Astrocyte (in vitro differentiated cells and primary cell): ENCODE measurements around the gene EBF4.
A peak's percentile ranks its signal among the peaks of the same experiment; 100 is the strongest.

Source experiments
- EZH2 ChIP-seq: IDR thresholded peaks from 2 replicates; pipeline ENCODE4 v1.6.1; 2012; ENCODE audit warnings: mild to moderate bottlenecking, low read length, inconsistent platforms; ENCODE audit not compliant: insufficient read depth
- TF ChIP-seq, protein P1 (sequence below): IDR thresholded peaks from 2 replicates; pipeline ENCODE4 v1.5.1; 2011; ENCODE audit warnings: low read depth, mild to moderate bottlenecking, inconsistent platforms, low read length, moderate library complexity; ENCODE audit not compliant: insufficient read depth

DNA sequence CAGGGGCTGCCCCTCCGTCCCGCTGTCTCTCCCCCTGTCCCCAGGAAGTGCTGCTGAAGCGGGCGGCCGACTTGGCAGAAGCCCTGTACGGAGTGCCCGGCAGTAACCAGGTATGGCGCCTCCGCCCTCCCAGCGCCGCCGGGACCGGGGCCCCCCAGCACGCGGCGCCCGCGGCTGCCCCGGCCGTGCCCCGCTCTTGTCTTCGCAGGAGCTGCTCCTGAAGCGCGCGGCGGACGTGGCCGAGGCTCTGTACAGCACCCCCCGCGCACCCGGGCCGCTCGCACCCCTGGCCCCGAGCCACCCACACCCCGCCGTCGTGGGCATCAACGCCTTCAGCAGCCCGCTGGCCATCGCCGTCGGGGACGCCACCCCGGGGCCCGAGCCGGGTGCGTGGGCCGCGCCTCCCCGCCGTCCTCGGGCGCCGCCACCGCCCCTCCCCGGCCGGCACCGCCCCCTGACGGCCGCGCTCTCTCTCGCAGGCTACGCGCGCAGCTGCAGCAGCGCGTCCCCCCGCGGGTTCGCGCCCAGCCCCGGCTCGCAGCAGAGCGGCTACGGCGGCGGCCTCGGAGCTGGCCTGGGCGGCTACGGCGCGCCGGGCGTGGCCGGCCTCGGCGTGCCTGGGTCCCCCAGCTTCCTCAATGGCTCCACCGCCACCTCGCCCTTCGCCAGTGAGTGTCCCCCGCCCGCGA is 59.4 kb downstream of the EBF4 start:
- TF ChIP-seq, protein P1, sequence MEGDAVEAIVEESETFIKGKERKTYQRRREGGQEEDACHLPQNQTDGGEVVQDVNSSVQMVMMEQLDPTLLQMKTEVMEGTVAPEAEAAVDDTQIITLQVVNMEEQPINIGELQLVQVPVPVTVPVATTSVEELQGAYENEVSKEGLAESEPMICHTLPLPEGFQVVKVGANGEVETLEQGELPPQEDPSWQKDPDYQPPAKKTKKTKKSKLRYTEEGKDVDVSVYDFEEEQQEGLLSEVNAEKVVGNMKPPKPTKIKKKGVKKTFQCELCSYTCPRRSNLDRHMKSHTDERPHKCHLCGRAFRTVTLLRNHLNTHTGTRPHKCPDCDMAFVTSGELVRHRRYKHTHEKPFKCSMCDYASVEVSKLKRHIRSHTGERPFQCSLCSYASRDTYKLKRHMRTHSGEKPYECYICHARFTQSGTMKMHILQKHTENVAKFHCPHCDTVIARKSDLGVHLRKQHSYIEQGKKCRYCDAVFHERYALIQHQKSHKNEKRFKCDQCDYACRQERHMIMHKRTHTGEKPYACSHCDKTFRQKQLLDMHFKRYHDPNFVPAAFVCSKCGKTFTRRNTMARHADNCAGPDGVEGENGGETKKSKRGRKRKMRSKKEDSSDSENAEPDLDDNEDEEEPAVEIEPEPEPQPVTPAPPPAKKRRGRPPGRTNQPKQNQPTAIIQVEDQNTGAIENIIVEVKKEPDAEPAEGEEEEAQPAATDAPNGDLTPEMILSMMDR, result no peak
- TF ChIP-seq EZH2, result peak; percentile 97
